Globus pallidus (tissue), 1 donor: ENCODE data around the gene ELOVL7.
A peak's percentile ranks its signal among the peaks of the same experiment; 100 is the strongest.
"Not testable (repeated sequence)": the region's sequence is repeated elsewhere in the genome, so short reads cannot be mapped to it uniquely, and the experiment has no call there.

Experiments
- DNase-seq: peaks from one replicate; pipeline ENCODE4 v3.0.0-alpha.2; 2015; ENCODE audit warnings: low spot score

Gene ELOVL7

GRCh38 chr5:60843936-60844905, at the start of gene ELOVL7:
Gene ELOVL7 (minus strand): TSS chr5:60844269. CDS start chr5:60787397, 56,872 bp downstream.
- peak; percentile 64 for DNase-seq

DNA sequence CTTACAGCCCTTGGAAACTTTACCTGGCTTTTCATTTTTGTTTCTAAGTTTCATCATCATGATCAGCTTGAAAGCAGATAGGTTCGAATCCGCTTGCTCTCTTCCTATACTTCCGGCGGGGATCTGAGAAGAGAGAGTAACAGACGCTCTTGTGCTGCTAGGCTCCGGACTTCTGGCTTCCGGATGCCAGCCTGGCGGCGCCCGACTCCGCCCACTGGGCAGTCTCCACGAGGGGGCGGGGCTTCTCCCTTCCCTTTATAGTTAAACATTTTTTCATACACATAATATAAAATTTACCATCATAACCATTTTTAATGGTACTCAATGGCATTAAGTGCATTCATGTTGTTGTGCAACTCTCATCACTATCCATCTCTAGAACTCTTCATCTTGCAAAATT, 49.5 kb upstream of the ELOVL7 start:
- DNase-seq: no peak

DNA sequence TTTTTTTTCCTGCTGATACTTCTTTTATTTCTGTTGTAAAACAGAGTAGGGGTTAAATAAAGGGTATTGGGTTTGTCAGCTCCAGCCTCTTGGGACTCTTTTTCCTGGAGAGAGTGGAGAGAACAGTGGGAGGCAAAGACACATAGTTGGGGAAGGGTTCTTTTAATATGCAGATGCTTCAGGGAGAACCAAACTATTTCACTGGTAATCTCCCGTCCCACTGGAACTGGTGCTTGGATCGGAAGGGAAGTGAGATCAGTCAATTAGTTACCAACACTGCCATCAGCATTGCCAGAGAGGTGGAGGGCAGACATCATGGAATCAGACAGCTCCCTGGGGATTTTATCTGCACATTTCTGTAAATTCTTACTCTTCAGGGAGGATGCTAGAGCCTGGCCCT, 47.6 kb upstream of the ELOVL7 start:
- no peak for DNase-seq

DNA sequence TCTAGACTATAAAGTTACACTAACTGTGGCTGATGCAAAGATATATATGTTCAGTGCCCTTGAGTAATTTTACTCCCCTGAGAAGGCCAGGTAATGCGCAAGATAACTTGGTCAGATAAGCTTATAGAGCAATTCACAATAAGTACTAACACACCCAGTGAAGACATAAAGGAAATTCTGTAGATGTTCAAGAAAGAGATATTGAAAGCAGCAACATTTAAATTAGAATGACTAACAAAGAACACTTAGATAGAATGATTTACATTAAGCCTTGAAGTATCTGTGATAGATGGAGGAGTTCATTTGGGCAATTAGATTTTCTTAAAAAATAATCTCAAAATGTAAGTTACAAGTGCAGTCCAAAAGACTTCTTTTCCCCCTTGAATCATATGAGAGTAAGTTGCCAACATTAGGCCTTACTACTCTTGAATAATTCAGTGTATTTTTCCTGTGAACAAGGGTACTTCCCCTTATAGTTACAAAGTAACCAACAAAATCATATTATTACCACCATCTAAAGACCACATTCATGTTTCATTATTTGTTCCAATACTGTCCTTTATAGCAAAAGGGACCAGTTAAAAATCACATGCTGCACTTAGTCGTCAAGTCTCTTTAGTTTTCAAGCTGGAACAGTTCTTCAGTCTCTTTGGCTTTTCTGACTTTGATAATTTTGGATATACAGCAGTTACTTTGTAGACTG, 44.4 kb upstream of the ELOVL7 start:
- DNase-seq: no peak

GRCh38 chr5:60887746-60888145, 43.7 kb upstream of the ELOVL7 start:
- DNase-seq: no peak

- no peak for DNase-seq
Measured at GRCh38 chr5:60887096-60887495, 43.0 kb upstream of the ELOVL7 start.

DNA sequence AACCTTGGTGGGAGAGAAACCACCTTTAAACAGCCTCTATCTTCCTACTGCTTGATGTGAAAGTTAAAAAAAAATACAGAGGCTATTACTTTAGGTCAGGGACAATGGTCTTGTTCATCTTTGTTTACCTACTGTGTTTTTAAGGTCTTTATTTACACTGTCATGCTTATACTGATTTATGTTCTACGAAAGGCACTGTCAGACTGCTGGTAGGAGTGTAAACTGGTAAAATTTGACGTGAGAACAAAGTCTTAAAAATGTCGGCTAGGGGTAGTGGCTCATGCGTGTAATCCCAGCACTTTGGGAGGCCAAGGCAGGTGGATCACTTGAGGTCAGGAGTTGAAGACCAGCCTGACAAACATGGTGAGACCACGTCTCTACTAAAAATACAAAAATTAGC, 42.1 kb upstream of the ELOVL7 start:
- DNase-seq: no peak

DNA sequence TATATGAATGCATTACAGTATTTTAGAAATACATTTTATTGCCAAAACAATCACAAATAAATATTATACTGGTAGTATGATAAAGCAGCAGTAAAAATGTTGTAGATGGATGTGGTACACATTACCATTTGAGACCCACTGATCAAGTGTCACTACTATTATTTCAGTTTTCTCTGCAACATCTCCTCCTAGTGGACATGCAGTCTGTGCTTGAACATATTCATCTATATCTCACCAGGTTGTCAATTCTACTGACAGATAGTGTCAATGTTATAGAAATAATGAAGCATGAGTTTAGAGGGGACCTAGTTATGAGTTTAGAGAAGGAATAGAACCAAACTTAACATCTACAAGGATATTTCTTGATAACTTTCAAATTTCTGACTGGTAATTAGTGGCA, 39.2 kb upstream of the ELOVL7 start:
- no peak for DNase-seq

- no peak for DNase-seq
Measured at GRCh38 chr5:60872892-60873291, 28.8 kb upstream of the ELOVL7 start.

GRCh38 chr5:60870857-60871256, 26.8 kb upstream of the ELOVL7 start:
- DNase-seq: no peak

- DNase-seq: not testable (repeated sequence)
Measured at GRCh38 chr5:60860572-60860971, 16.5 kb upstream of the ELOVL7 start.

GRCh38 chr5:60856066-60856465, 12.0 kb upstream of the ELOVL7 start:
- no peak for DNase-seq

- DNase-seq: no peak
Measured at GRCh38 chr5:60852940-60853339, 8.9 kb upstream of the ELOVL7 start.

- no peak for DNase-seq
Measured at GRCh38 chr5:60852317-60852716, 8.2 kb upstream of the ELOVL7 start.

GRCh38 chr5:60851626-60852025, 7.6 kb upstream of the ELOVL7 start:
- no peak for DNase-seq

DNA sequence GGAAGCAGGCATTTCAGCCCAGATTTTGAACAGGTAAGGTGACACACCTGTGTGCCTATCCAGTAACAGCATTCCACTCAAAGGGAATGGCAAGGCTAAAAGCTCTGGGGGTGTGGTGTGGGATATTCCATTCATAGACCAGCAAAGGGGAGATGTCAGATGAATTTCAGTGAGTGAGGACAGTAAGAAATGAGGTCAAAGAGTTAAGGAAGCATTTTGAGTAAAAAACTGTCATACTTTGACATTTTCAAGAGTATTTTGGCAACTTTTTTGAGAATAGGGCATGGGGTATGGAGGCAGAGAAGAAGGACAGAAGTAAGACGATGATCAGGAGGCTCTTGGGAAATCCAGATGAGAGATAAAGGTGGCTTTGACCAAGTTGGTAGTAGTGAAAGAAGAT, 2.2 kb upstream of the ELOVL7 start:
- no peak for DNase-seq

DNA sequence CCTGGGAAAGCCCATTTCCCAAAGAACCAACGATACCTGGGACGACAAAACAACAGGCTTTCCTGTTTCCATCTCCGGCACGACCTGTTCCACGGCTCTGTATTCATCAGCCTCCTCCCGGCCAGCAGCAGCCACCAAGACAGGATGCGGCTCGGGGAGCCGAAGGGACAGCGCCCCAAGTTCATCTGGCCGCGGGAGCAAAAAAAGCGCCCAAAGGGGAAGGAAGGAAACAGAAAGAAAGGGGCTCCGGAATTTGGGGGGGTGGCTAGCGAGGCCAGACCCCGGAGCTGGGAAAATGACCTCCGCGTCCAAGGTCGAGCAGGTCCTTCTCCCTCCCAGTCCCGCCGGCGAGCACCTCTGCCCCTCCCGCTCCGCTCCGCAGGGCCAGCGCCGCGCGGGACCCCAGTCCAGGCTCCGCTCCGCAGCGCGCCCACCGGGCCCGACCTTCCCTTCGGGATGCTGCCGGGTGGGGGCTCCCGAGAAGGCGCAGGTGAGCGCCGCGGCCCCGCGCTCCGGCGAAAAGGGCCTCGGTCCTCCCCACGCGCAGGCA, 608 bp downstream of the ELOVL7 start:
- no peak for DNase-seq

GRCh38 chr5:60842871-60843385, 1.1 kb downstream of the ELOVL7 start:
- no peak for DNase-seq

- no peak for DNase-seq
Measured at GRCh38 chr5:60841361-60841760, 2.7 kb downstream of the ELOVL7 start.

- no peak for DNase-seq
Measured at GRCh38 chr5:60836131-60836530, 7.9 kb downstream of the ELOVL7 start.

- DNase-seq: no peak
Measured at GRCh38 chr5:60835554-60835953, 8.5 kb downstream of the ELOVL7 start.

- DNase-seq: no peak
Measured at GRCh38 chr5:60833520-60833919, 10.5 kb downstream of the ELOVL7 start.
